ENCODE results near the gene MTMR12.

Gene MTMR12

GRCh38 chr5:32187675-32188074 lies 125.1 kb downstream of the MTMR12 start:
- DNase-seq: no peak

- DNase-seq: peak; percentile 20
Measured at GRCh38 chr5:32182463-32183063, 130.2 kb downstream of the MTMR12 start.
